ENCODE measurements around the gene FLNC. TPM values are rescaled to one million over a fixed set of nuclear protein-coding genes. Genes with fewer than 3 reads are reported as not detected.

Gene FLNC
- total and polyA plus RNA-seq, 9 of the 15 experiments (the other 6 are each of a cell fraction or from before 2014, with no cell fraction given), result 0.90 to 155 (median 28.8) TPM

DNA sequence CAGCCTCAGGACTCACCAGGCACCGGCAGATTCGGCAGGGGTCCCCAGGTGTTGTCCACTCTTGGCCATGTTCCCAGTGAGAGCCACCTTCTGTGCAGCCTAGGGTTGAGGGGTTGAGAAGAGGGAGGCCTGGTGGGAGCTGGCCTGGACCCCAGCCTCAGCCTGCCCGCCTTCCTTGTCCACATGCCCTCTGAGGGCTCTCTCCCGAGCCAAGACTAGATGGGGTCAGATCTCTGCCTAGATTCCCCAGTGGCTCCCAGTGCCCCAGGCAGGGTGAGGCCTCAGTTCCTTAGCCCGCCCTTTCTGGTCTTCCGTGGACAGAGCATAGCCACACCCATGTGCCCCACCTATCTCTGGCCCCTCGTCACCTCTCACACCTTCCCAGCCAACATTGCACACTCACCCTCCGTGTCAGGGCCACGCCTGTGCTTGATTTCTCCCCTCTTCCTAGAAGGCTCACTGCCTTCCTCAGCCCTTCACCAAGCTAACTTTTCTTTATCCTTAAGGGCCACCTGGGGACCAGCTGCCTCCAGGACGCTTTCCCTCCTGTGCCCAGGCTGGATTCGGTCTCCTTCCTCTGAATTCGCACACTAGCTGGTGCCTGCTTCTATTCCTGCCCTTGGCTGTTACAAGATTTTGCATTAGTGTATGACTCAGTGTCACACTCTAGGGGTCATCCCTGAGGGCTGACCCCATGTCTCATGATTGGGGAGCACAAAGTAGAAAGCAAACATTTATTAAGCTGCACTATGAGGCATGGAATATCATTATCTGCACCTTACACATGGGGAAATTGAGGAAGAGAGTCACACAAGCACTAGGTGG, 72.8 kb downstream of the FLNC start (continued):
- TF ChIP-seq HMGN3 (IDR thresholded peaks at IDR 0.05; ENCODE audit: borderline replicate concordance, extremely low read depth, insufficient read length, low read depth, low read length) (no peak), NR2C2 (CRISPR knock-in tag; IDR thresholded peaks at IDR 0.05) (peak; percentile 41; the same call in 1 of the 2 replicates), NR2C2 (tag; IDR thresholded peaks at IDR 0.05) (peak; percentile 82), HMG20A (CRISPR knock-in tag; conservative IDR thresholded peaks at IDR 0.05) (no peak), JUND (IDR thresholded peaks at IDR 0.05; ENCODE audit: borderline replicate concordance, low read depth, low read length) (peak; percentile 85; the same call in 1 of the 2 replicates), JUND (tag; IDR thresholded peaks at IDR 0.05; ENCODE audit: borderline replicate concordance, low read depth, low read length) (no peak), ZEB2 (IDR thresholded peaks at IDR 0.05) (peak; percentile 67; the same call in 1 of the 2 replicates), ZNF174 (CRISPR knock-in tag; IDR thresholded peaks at IDR 0.05) (no peak), ZKSCAN1 (IDR thresholded peaks at IDR 0.05; ENCODE audit: low read depth, low read length) (peak; percentile 47; the same call in 1 of the 2 replicates), RBM25 (IDR thresholded peaks at IDR 0.05; ENCODE audit: low read depth, low read length, severe bottlenecking) (no peak), SMARCA4 (IDR thresholded peaks at IDR 0.05) (peak; percentile 65; the same call in 1 of the 2 replicates), CHCHD3 (CRISPR knock-in tag; IDR thresholded peaks at IDR 0.05) (no peak)
- TF ChIP-seq, protein P1, sequence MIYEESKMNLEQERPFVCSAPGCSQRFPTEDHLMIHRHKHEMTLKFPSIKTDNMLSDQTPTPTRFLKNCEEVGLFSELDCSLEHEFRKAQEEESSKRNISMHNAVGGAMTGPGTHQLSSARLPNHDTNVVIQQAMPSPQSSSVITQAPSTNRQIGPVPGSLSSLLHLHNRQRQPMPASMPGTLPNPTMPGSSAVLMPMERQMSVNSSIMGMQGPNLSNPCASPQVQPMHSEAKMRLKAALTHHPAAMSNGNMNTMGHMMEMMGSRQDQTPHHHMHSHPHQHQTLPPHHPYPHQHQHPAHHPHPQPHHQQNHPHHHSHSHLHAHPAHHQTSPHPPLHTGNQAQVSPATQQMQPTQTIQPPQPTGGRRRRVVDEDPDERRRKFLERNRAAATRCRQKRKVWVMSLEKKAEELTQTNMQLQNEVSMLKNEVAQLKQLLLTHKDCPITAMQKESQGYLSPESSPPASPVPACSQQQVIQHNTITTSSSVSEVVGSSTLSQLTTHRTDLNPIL (CRISPR knock-in tag; IDR thresholded peaks at IDR 0.05), result no peak
- TF ChIP-seq, protein P2, sequence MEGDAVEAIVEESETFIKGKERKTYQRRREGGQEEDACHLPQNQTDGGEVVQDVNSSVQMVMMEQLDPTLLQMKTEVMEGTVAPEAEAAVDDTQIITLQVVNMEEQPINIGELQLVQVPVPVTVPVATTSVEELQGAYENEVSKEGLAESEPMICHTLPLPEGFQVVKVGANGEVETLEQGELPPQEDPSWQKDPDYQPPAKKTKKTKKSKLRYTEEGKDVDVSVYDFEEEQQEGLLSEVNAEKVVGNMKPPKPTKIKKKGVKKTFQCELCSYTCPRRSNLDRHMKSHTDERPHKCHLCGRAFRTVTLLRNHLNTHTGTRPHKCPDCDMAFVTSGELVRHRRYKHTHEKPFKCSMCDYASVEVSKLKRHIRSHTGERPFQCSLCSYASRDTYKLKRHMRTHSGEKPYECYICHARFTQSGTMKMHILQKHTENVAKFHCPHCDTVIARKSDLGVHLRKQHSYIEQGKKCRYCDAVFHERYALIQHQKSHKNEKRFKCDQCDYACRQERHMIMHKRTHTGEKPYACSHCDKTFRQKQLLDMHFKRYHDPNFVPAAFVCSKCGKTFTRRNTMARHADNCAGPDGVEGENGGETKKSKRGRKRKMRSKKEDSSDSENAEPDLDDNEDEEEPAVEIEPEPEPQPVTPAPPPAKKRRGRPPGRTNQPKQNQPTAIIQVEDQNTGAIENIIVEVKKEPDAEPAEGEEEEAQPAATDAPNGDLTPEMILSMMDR (IDR thresholded peaks at IDR 0.05 in 2 of 3, conservative IDR thresholded peaks at IDR 0.05 in 1 of 3; ENCODE audit: insufficient read depth in 2 of 3, low read depth in 1 of 3, low read length in 3 of 3), result no peak; a peak in 1 of 6 replicates
- TF ChIP-seq, protein P3, sequence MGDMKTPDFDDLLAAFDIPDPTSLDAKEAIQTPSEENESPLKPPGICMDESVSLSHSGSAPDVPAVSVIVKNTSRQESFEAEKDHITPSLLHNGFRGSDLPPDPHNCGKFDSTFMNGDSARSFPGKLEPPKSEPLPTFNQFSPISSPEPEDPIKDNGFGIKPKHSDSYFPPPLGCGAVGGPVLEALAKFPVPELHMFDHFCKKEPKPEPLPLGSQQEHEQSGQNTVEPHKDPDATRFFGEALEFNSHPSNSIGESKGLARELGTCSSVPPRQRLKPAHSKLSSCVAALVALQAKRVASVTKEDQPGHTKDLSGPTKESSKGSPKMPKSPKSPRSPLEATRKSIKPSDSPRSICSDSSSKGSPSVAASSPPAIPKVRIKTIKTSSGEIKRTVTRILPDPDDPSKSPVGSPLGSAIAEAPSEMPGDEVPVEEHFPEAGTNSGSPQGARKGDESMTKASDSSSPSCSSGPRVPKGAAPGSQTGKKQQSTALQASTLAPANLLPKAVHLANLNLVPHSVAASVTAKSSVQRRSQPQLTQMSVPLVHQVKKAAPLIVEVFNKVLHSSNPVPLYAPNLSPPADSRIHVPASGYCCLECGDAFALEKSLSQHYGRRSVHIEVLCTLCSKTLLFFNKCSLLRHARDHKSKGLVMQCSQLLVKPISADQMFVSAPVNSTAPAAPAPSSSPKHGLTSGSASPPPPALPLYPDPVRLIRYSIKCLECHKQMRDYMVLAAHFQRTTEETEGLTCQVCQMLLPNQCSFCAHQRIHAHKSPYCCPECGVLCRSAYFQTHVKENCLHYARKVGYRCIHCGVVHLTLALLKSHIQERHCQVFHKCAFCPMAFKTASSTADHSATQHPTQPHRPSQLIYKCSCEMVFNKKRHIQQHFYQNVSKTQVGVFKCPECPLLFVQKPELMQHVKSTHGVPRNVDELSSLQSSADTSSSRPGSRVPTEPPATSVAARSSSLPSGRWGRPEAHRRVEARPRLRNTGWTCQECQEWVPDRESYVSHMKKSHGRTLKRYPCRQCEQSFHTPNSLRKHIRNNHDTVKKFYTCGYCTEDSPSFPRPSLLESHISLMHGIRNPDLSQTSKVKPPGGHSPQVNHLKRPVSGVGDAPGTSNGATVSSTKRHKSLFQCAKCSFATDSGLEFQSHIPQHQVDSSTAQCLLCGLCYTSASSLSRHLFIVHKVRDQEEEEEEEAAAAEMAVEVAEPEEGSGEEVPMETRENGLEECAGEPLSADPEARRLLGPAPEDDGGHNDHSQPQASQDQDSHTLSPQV (IDR thresholded peaks at IDR 0.05), result peak; percentile 21; the same call in 1 of the 2 replicates
- TF ChIP-seq, protein P4, sequence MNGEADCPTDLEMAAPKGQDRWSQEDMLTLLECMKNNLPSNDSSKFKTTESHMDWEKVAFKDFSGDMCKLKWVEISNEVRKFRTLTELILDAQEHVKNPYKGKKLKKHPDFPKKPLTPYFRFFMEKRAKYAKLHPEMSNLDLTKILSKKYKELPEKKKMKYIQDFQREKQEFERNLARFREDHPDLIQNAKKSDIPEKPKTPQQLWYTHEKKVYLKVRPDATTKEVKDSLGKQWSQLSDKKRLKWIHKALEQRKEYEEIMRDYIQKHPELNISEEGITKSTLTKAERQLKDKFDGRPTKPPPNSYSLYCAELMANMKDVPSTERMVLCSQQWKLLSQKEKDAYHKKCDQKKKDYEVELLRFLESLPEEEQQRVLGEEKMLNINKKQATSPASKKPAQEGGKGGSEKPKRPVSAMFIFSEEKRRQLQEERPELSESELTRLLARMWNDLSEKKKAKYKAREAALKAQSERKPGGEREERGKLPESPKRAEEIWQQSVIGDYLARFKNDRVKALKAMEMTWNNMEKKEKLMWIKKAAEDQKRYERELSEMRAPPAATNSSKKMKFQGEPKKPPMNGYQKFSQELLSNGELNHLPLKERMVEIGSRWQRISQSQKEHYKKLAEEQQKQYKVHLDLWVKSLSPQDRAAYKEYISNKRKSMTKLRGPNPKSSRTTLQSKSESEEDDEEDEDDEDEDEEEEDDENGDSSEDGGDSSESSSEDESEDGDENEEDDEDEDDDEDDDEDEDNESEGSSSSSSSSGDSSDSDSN (IDR thresholded peaks at IDR 0.05; ENCODE audit: borderline replicate concordance in 1 of 2, low read depth in 2 of 2, low read length in 2 of 2), result peak in 1 of 2 experiments; percentile 35; a peak in 1 of 4 replicates
